ENCODE measurements around the gene SESN3.

The SESN3 gene

GRCh38 chr11:95148938-95149337 lies 82.1 kb downstream of the SESN3 start:
- CTCF ChIA-PET, result interaction anchor here (1.5 to 3.3 kb wide), 2 partner anchors 80 to 526 kb away, joined by 4 to 36 read pairs; partner anchors contain the start of gene SRSF8
- no peak overlapping the region for H3K27ac ChIP-seq (ENCODE audit: extremely low read depth, low read depth, low read length)
- H3K9me3 ChIP-seq (ENCODE audit: control insufficient read depth, insufficient read depth, low read depth, low read length), result no peaks in the 10 kb centered on the region
- TF ChIP-seq ZNF174 (tag by site-specific recombination; IDR thresholded peaks at IDR 0.05), result no peak
- TF ChIP-seq ZNF239 (tag by site-specific recombination; IDR thresholded peaks at IDR 0.05), result no peak
- no peak for TF ChIP-seq ZNF24 (tag by site-specific recombination; IDR thresholded peaks at IDR 0.05)
- no peak for TF ChIP-seq ZNF138 (tag by site-specific recombination; IDR thresholded peaks at IDR 0.05; ENCODE audit: borderline replicate concordance)
- no peak for TF ChIP-seq SALL2 (tag by site-specific recombination; IDR thresholded peaks at IDR 0.05; ENCODE audit: borderline replicate concordance)
- no peak for TF ChIP-seq ZNF292 (tag by site-specific recombination; IDR thresholded peaks at IDR 0.05; ENCODE audit: borderline replicate concordance, low read depth)
- no peak for TF ChIP-seq ZNF624 (tag by site-specific recombination; IDR thresholded peaks at IDR 0.05)
- TF ChIP-seq ZBTB48 (tag by site-specific recombination; IDR thresholded peaks at IDR 0.05), result no peak
- TF ChIP-seq ZNF548 (tag by site-specific recombination; IDR thresholded peaks at IDR 0.05), result no peak
- TF ChIP-seq ZNF221 (tag by site-specific recombination; IDR thresholded peaks at IDR 0.05; ENCODE audit: borderline replicate concordance), result no peak
- no peak for TF ChIP-seq ZXDB (tag by site-specific recombination; IDR thresholded peaks at IDR 0.05)
- no peak for TF ChIP-seq ZSCAN5A (tag by site-specific recombination; IDR thresholded peaks at IDR 0.05)
- TF ChIP-seq ZNF645 (tag by site-specific recombination; IDR thresholded peaks at IDR 0.05), result no peak
- TF ChIP-seq ZBTB26 (tag by site-specific recombination; optimal IDR thresholded peaks at IDR 0.05), result no peak
- POLR2A ChIA-PET, result interaction anchor here (2.3 kb wide), 1 partner anchor 641 kb away, joined by 5 read pairs; the partner anchor contains the start of gene FAM76B
- H3K36me3 ChIP-seq (ENCODE audit: control insufficient read depth in 2 of 2, insufficient read depth in 1 of 2, low read length in 2 of 2), result no peaks in the 10 kb centered on the region
- no peaks in the 10 kb centered on the region; the same call in none of the 2 replicates for H3K4me1 ChIP-seq (ENCODE audit: control insufficient read depth, insufficient read depth, low read length)
- H3K4me3 ChIP-seq (ENCODE audit: low read depth, low read length), result no peak overlapping the region

GRCh38 chr11:95148406-95148805 lies 82.6 kb downstream of the SESN3 start:
- CTCF ChIA-PET, result interaction anchor here (1.5 to 3.3 kb wide), 3 partner anchors 40 to 525 kb away, joined by 4 to 36 read pairs (median 4); partner anchors contain the start of gene SRSF8
- Histone ChIP-seq H3K9me3 (ENCODE audit: control insufficient read depth, insufficient read depth, low read depth, low read length) (no peaks in the 10 kb centered on the region), H3K27ac (ENCODE audit: extremely low read depth, low read depth, low read length) (no peak overlapping the region), H3K4me1 (ENCODE audit: control insufficient read depth, insufficient read depth, low read length) (no peaks in the 10 kb centered on the region; the same call in none of the 2 replicates), H3K36me3 (ENCODE audit: control insufficient read depth in 2 of 2, insufficient read depth in 1 of 2, low read length in 2 of 2) (no peaks in the 10 kb centered on the region), H3K4me3 (ENCODE audit: low read depth, low read length) (no peak overlapping the region)
- POLR2A ChIA-PET, result interaction anchor here (2.3 kb wide), 1 partner anchor 641 kb away, joined by 5 read pairs; the partner anchor contains the start of gene FAM76B
- TF ChIP-seq CTCF (tag by site-specific recombination; IDR thresholded peaks at IDR 0.05) (no peak), INSM2 (tag by site-specific recombination; IDR thresholded peaks at IDR 0.05) (no peak), GLI2 (tag by site-specific recombination; IDR thresholded peaks at IDR 0.05; ENCODE audit: borderline replicate concordance, low read depth) (no peak), ZNF433 (tag by site-specific recombination; IDR thresholded peaks at IDR 0.05; ENCODE audit: low read depth) (no peak), ZNF610 (tag by site-specific recombination; IDR thresholded peaks at IDR 0.05; ENCODE audit: borderline replicate concordance) (no peak), PRDM4 (tag by site-specific recombination; IDR thresholded peaks at IDR 0.05) (no peak), PRDM10 (tag by site-specific recombination; IDR thresholded peaks at IDR 0.05) (no peak)

Data from HEK293 (cell line).